ENCODE results near the gene MIB2.
A peak's percentile ranks its signal among the peaks of the same experiment; 100 is the strongest.

- TF ChIP-seq, protein P1, sequence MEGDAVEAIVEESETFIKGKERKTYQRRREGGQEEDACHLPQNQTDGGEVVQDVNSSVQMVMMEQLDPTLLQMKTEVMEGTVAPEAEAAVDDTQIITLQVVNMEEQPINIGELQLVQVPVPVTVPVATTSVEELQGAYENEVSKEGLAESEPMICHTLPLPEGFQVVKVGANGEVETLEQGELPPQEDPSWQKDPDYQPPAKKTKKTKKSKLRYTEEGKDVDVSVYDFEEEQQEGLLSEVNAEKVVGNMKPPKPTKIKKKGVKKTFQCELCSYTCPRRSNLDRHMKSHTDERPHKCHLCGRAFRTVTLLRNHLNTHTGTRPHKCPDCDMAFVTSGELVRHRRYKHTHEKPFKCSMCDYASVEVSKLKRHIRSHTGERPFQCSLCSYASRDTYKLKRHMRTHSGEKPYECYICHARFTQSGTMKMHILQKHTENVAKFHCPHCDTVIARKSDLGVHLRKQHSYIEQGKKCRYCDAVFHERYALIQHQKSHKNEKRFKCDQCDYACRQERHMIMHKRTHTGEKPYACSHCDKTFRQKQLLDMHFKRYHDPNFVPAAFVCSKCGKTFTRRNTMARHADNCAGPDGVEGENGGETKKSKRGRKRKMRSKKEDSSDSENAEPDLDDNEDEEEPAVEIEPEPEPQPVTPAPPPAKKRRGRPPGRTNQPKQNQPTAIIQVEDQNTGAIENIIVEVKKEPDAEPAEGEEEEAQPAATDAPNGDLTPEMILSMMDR (IDR thresholded peaks at IDR 0.05; ENCODE audit: low read depth, low read length): peak; percentile 49
- TF ChIP-seq POLR2A (IDR thresholded peaks at IDR 0.05; ENCODE audit: extremely low read depth, insufficient read length): no peak
- no peak for TF ChIP-seq MAX (IDR thresholded peaks at IDR 0.05; ENCODE audit: low read depth, low read length)
Measured at GRCh38 chr1:1665815-1666251, 50.5 kb downstream of the MIB2 start.

Data from NB4 (cell line).